Ovary (tissue), 9 donors: ENCODE data around the gene MTREX. TPM values are rescaled to one million over a fixed set of nuclear protein-coding genes. Genes with fewer than 3 reads are reported as not detected.

Experiments
- DNase-seq, 5 donors: peaks; one replicate each; pipeline ENCODE4 v3.0.0-alpha.2; 2019 to 2020
- H3K27ac ChIP-seq, 2 donors: fragments of 200-600 bp; one replicate each; pipeline versions ENCODE4 v1.5.1 to v1.8.0; 2019 to 2022
- H3K27me3 ChIP-seq: fragments of 200-600 bp; one replicate; pipeline ENCODE4 v1.8.0; 2022
- H3K36me3 ChIP-seq: fragments of 200-600 bp; sonication (generic); one replicate; pipeline ENCODE4 v1.5.1; 2019
- H3K4me1 ChIP-seq: one replicate; pipeline ENCODE4 v1.8.1; 2013; ENCODE audit warnings: mild to moderate bottlenecking, moderate library complexity; ENCODE audit not compliant: insufficient read depth
- H3K4me3 ChIP-seq: fragments of 200-600 bp; sonication (generic); one replicate; pipeline ENCODE4 v1.5.1; 2017
- H3K9me3 ChIP-seq, 2 donors: fragments of 200-600 bp in 1 of 2; sonication (generic) in 1 of 2; one replicate each; pipeline versions ENCODE4 v1.5.1 to v1.8.1; 2013 to 2019; ENCODE audit warnings: mild to moderate bottlenecking in 1 of 2, moderate library complexity in 1 of 2
- CTCF ChIP-seq, 3 donors: fragments of 450-650 bp in 2 of 3; fragments of 200-600 bp in 1 of 3; IDR thresholded peaks; one replicate each; pipeline versions ENCODE4 v1.5.1 to v1.8.0; 2016 to 2022; ENCODE audit warnings: antibody characterized with exemption in 3 of 3, mild to moderate bottlenecking in 1 of 3
- EP300 ChIP-seq: sonication (generic); formaldehyde crosslinking; IDR thresholded peaks from one replicate; pipeline ENCODE4 v1.6.1; 2017; ENCODE audit warnings: antibody characterized with exemption
- POLR2A ChIP-seq: fragments of 450-650 bp; IDR thresholded peaks from one replicate; pipeline ENCODE4 v1.6.1; 2017; ENCODE audit warnings: antibody characterized with exemption, mild to moderate bottlenecking, moderate library complexity
- WGBS, 3 donors: extraction: QIAGEN DNeasy Blood & Tissue Kit in 1 of 3; methylation state at CpG; one replicate each; pipeline versions ENCODE4 v1.1.5 to v1.1.7; 2013 to 2017; 5-methylcytosine and 5-hydroxymethylcytosine counted together
- intact Hi-C, 4 donors: fragments of 100-400 bp; cut with DNase I; formaldehyde crosslinking; loops; one replicate each; pipeline versions ENCODE4 v1.11.0 to v1.15.1; 2022 to 2023
- polyA plus RNA-seq, 2 donors: library from polyadenylated mRNA; stranded (reverse); fragments of 200-250 nt in 1 of 2; fragments of 350-450 nt in 1 of 2; fragmentation: Illumina TruSeq in 1 of 2; extraction: RNeasy Lipid Tissue Mini Kit (QIAGEN cat#74804) in 1 of 2; gene quantifications; one replicate each; pipeline ENCODE4 v1.2.3, GENCODE V29; 2013 to 2014
- total RNA-seq, 7 donors: library from RNA; depleted of rRNA in 2 of 7; stranded (reverse); fragments of >200 nt in 2 of 7; fragmentation: NEBNext Ultra II Directional in 3 of 7; extraction: Animal tissue kit (Norgen Biotek cat#: 25700) in 3 of 7; gene quantifications; one replicate each; pipeline versions ENCODE4 v1.1.0 to v1.2.4, GENCODE V29; 2016 to 2023
- donor health status: DM: no; HTN: no; CAD: no; lungs with moderate emphysema.
- donor health status: DM: no; HTN: no; CAD: no.
- donor health status: Bipolar disorder and iron deficiency.
- donor health status: DM: yes; HTN: yes; CAD: no.
- donor health status: DM: no; HTN: no; CAD: no.
- donor health status: DM: yes; HTN: yes; CAD: no.

MTREX gene
- total and polyA plus RNA-seq, 9 donors: 24.3 to 65.3 (median 62.1) TPM

DNA sequence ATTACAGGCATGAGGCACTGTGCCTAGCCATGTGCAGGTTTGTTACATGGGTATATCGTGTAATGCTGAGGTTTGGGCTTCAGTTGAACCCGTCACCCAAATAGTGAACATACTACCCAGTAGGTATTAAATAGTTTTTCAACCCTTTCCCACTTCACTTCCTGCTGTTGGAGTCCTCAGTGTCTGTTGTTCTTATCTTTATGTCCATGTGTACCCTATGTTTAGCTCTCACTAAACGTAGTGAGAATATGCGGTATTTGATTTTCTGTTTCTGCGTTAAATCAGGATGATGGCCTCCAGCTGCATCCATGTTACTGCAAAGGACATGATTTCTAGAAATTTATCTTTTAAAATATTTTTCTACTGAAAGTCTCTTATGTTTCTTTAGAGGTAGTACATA lies 17.8 kb downstream of the MTREX start:
- Histone ChIP-seq H3K4me1 (no peaks in the 10 kb centered on the region), H3K4me3 (no peak overlapping the region), H3K36me3 (no peaks in the 10 kb centered on the region), H3K27ac (no peak overlapping the region), H3K9me3 (no peaks in the 10 kb centered on the region), H3K27me3 (no peaks in the 10 kb centered on the region)
- WGBS, 3 donors: 92 to 94% (median 93%) methylated on average over 5 of the region's 5 CpGs
- no peak for DNase-seq
- intact Hi-C loops: no loop called here
- no peak for TF ChIP-seq EP300
- TF ChIP-seq POLR2A: no peak
- no peak for TF ChIP-seq CTCF (IDR thresholded peaks at IDR 0.05)

DNA sequence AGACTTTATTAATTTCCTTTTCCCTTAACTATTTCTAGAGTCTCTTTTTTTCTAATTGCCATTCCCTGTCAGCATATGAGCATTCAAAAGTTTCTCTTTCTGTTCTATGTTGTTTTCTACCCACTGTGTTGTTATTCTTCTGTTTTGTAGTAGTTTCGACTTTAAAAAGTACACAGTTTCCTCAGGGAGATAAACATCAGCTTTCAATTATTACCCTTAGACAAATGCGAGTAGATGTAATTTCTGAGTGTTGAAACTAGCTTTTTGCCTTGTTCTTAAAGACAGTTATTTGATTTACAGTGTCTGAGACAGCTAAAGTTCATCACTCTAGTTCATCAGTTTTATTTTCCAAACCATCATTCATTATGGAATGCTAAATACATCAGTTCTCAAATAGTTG lies 19.5 kb downstream of the MTREX start:
- intact Hi-C loops: no loop called here
- 39 to 48% (median 44%) methylated on average over 2 of the region's 2 CpGs for WGBS, 3 donors
- TF ChIP-seq EP300 (no peak), POLR2A (no peak), CTCF (IDR thresholded peaks at IDR 0.05) (no peak)
- no peak for DNase-seq
- Histone ChIP-seq H3K4me1 (no peaks in the 10 kb centered on the region), H3K36me3 (no peaks in the 10 kb centered on the region), H3K9me3 (no peaks in the 10 kb centered on the region), H3K27me3 (no peaks in the 10 kb centered on the region), H3K4me3 (no peak overlapping the region), H3K27ac (no peak overlapping the region)

DNA sequence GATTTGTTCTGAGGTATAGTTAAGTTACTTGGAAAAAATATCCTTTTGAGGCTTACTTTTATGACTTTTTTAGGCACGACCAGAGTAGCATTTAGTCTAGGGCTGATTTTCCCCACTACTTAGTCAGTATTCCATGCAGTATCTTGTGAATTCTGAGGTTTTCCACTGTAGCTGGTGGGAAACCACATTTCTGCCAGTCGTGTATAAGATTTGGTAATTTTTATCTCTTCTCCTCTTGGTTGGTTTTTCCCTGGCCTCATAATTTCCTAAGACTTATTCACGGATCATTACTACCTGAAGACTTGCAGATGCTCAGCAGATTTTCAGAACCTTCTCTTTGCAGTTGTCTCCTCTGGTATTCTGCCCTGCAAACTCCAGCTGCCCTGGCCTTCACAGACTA lies 23.5 kb downstream of the MTREX start:
- Histone ChIP-seq H3K27me3 (no peaks in the 10 kb centered on the region), H3K27ac (no peak overlapping the region), H3K36me3 (no peaks in the 10 kb centered on the region), H3K4me3 (no peak overlapping the region), H3K4me1 (no peaks in the 10 kb centered on the region), H3K9me3 (no peaks in the 10 kb centered on the region)
- TF ChIP-seq CTCF (IDR thresholded peaks at IDR 0.05): no peak
- no peak for TF ChIP-seq EP300
- TF ChIP-seq POLR2A: no peak
- intact Hi-C loops: no loop called here
- DNase-seq: no peak
- WGBS, 3 donors: 72 to 85% (median 75%) methylated on average over 3 of the region's 3 CpGs

DNA sequence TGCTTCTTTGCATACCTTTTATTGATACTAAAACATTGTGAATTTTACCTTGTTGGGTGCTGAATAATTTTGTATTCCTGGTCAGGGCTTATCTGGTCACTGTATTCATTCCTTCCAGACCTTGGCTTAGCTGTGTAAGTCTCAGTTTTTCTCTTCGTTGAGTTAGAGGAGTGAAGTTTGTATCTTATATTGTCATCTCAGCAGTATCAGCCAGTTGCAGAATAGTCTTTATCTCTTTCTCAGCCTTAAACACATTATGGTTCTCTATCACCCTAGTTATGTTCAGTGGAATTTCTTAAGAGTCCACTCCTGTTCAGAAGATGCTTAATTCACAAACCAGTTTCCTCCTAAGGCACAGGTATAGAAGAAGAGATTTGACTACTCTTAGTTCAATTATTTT lies 25.2 kb downstream of the MTREX start:
- WGBS, 3 donors: 63 to 82% (median 68%) methylated on average over 1 of the region's 1 CpG
- Histone ChIP-seq H3K27ac (no peak overlapping the region), H3K4me1 (no peaks in the 10 kb centered on the region), H3K27me3 (no peaks in the 10 kb centered on the region), H3K36me3 (no peaks in the 10 kb centered on the region), H3K9me3 (no peaks in the 10 kb centered on the region), H3K4me3 (no peak overlapping the region)
- intact Hi-C loops: no loop called here
- TF ChIP-seq EP300 (no peak), POLR2A (no peak), CTCF (IDR thresholded peaks at IDR 0.05) (no peak)
- DNase-seq: no peak

DNA sequence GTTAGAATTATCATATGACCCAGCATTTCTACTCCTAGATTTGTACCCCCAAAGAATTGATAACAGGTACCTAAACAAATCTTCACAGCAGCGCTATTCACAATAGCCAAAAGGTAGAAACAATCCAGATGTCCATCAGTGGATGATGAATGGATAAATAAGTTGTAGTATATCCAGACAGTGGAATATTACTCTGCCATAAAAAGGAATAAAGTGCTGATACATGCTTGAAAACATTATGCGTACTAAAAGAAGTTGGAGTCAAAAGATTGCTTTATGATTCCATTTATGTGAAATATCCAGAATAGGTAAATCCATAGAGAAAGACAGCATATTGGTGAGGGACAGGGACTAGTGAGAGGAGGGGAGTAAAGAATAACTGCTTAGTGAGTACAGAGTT lies 26.0 kb downstream of the MTREX start:
- Histone ChIP-seq H3K4me3 (no peak overlapping the region), H3K27ac (no peak overlapping the region), H3K4me1 (peaks cover 2% of the 10 kb centered on the region), H3K9me3 (no peaks in the 10 kb centered on the region), H3K27me3 (no peaks in the 10 kb centered on the region), H3K36me3 (no peaks in the 10 kb centered on the region)
- intact Hi-C loops: no loop called here
- DNase-seq: no peak
- 98 to 99% (median 99%) methylated on average over 2 of the region's 2 CpGs for WGBS, 3 donors
- TF ChIP-seq POLR2A: no peak
- TF ChIP-seq CTCF (IDR thresholded peaks at IDR 0.05): no peak
- TF ChIP-seq EP300: no peak
